ENCODE results near the gene KCP.

The KCP gene

GRCh38 chr7:128910569-128910945 lies at the start of gene KCP:
TSS of gene KCP (minus strand) at chr7:128910709. CDS start at chr7:128910676, 33 bp downstream.
- no peak for DNase-seq
- Histone ChIP-seq H3K4me3 (ENCODE audit: low read depth, low read length) (peak within 1 kb of the TSS; percentile 56), H3K27me3 (replicated peaks) (peaks cover 24% of the 10 kb centered on the region), H3K27ac (no peak within 1 kb of the TSS), H3K36me3 (replicated peaks) (no peaks in the 10 kb centered on the region)
- no peak for TF ChIP-seq CTCF (IDR thresholded peaks at IDR 0.05; ENCODE audit: low read depth, low read length, missing control alignments)
- in situ Hi-C loops (cut with HindIII; ENCODE audit: low pct_ligation_motif_present, low sequenced_read_pairs), result loop anchor here (10.0 to 25.0 kb wide), 2 partner anchors 64 to 177 kb away; no protein-coding TSS in a partner anchor

- no peak for TF ChIP-seq CTCF (IDR thresholded peaks at IDR 0.05; ENCODE audit: low read depth, low read length, missing control alignments)
- H3K27ac ChIP-seq, result no peak overlapping the region
- DNase-seq, result no peak
- H3K36me3 ChIP-seq (replicated peaks), result peaks cover 31% of the 10 kb centered on the region
- no peak overlapping the region for H3K4me3 ChIP-seq (ENCODE audit: low read depth, low read length)
- in situ Hi-C loops (cut with HindIII; ENCODE audit: low pct_ligation_motif_present, low sequenced_read_pairs), result no loop called here
- no peaks in the 10 kb centered on the region for H3K27me3 ChIP-seq (replicated peaks)
Measured at GRCh38 chr7:128959296-128959695, 48.8 kb upstream of the KCP start.

- TF ChIP-seq CTCF (IDR thresholded peaks at IDR 0.05; ENCODE audit: low read depth, low read length, missing control alignments), result no peak
- in situ Hi-C loops (cut with HindIII; ENCODE audit: low pct_ligation_motif_present, low sequenced_read_pairs), result no loop called here
- no peak for DNase-seq
- Histone ChIP-seq H3K27ac (no peak overlapping the region), H3K36me3 (replicated peaks) (peaks cover 43% of the 10 kb centered on the region), H3K4me3 (ENCODE audit: low read depth, low read length) (no peak overlapping the region), H3K27me3 (replicated peaks) (no peaks in the 10 kb centered on the region)
Measured at GRCh38 chr7:128955981-128956380, 45.5 kb upstream of the KCP start.

- H3K27ac ChIP-seq, result no peak overlapping the region
Measured at GRCh38 chr7:128954830-128955802, 44.6 kb upstream of the KCP start.

GRCh38 chr7:128954150-128954549 lies 43.6 kb upstream of the KCP start:
- no peak overlapping the region for H3K27ac ChIP-seq
- no peak overlapping the region for H3K4me3 ChIP-seq (ENCODE audit: low read depth, low read length)
- TF ChIP-seq CTCF (IDR thresholded peaks at IDR 0.05; ENCODE audit: low read depth, low read length, missing control alignments), result no peak
- no peaks in the 10 kb centered on the region for H3K27me3 ChIP-seq (replicated peaks)
- peaks cover 39% of the 10 kb centered on the region for H3K36me3 ChIP-seq (replicated peaks)
- in situ Hi-C loops (cut with HindIII; ENCODE audit: low pct_ligation_motif_present, low sequenced_read_pairs), result no loop called here
- DNase-seq, result no peak

More at GRCh38 chr7:128954830-128955802, 44.6 kb upstream of the KCP start:
- Histone ChIP-seq H3K27me3 (replicated peaks) (no peaks in the 10 kb centered on the region), H3K36me3 (replicated peaks) (peaks cover 43% of the 10 kb centered on the region), H3K4me3 (ENCODE audit: low read depth, low read length) (no peak overlapping the region)
- DNase-seq, result peak; percentile 40
- TF ChIP-seq CTCF (IDR thresholded peaks at IDR 0.05; ENCODE audit: low read depth, low read length, missing control alignments), result no peak
- in situ Hi-C loops (cut with HindIII; ENCODE audit: low pct_ligation_motif_present, low sequenced_read_pairs), result no loop called here
